Activated naive CD4-positive, alpha-beta T cell treated with anti-CD3 and anti-CD28 coated beads, Interleukin-2, amount 50 U/mL, for 72 hours (primary cell): ENCODE data around the gene ADARB2. TPM values are rescaled to one million over a fixed set of nuclear protein-coding genes. Genes with fewer than 3 reads are reported as not detected.
A peak's percentile ranks its signal among the peaks of the same experiment; 100 is the strongest.

Experiments
- ATAC-seq, 2 donors: fragments of 150-1000 bp; cut with Tn5 transposase; 2 replicates each; pipeline ENCODE4 v1.10.0; 2021; ENCODE audit warnings: mild to moderate bottlenecking in 2 of 2, moderate library complexity in 2 of 2
- DNase-seq, 2 donors: peaks; one replicate each; pipeline ENCODE4 v3.0.0; 2021 to 2022; ENCODE audit warnings: low spot score in 2 of 2
- H3K27ac Mint-ChIP-seq, 2 donors: one replicate each; pipeline ENCODE4 v1.8.0; 2022; ENCODE audit warnings: mild to moderate bottlenecking in 2 of 2, mixed read lengths in 2 of 2
- H3K36me3 Mint-ChIP-seq, 2 donors: one replicate each; pipeline ENCODE4 v1.8.0; 2022; ENCODE audit warnings: mixed read lengths in 2 of 2
- H3K9me3 Mint-ChIP-seq, 2 donors: one replicate each; pipeline ENCODE4 v1.8.0; 2022; ENCODE audit warnings: mixed read lengths in 2 of 2
- total RNA-seq, 2 donors: library from RNA; stranded (reverse); gene quantifications; one replicate each; pipeline ENCODE4 v1.2.3, GENCODE V29; 2022

Gene ADARB2
- total RNA-seq, 2 donors from 2014 or later, result 0.27 TPM; not detected in 1

- no peaks in the 10 kb centered on the region for H3K36me3 Mint-ChIP-seq
- H3K27ac Mint-ChIP-seq, result no peak overlapping the region
- ATAC-seq (no peak), DNase-seq (no peak)
- no peaks in the 10 kb centered on the region for H3K9me3 Mint-ChIP-seq
Observed at GRCh38 chr10:1489801-1490200, 247.5 kb downstream of the ADARB2 start.

DNA sequence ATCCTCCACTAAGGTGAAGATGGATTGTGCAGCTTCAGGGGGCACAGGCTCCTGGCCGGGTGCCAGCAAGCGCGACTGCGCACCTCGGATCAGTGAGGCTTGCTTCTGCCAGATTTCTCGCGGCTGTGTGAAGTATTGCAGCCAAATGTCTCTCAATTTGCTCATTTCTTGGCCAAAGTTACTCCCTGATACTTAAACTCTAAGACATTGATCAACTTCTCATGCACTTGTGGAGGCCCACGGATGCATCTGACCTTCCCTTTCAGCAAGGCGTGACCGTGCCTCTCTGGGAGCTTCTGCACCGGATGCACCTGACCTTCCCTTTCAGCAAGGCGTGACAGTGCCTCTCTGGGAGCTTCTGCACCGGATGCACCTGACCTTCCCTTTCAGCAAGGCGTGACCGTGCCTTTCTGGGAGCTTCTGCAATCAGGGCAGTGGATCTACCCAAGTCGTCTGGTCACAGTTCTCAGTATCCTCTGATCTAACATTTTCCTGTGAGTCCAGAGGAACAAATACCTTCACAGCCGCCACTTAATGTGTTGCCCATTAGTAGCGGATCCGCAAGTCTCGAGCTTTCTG is 248.3 kb downstream of the ADARB2 start:
- Mint-ChIP-seq H3K9me3 (no peaks in the 10 kb centered on the region), H3K27ac (no peak overlapping the region), H3K36me3 (no peaks in the 10 kb centered on the region)
- DNase-seq (no peak), ATAC-seq (no peak)

DNA sequence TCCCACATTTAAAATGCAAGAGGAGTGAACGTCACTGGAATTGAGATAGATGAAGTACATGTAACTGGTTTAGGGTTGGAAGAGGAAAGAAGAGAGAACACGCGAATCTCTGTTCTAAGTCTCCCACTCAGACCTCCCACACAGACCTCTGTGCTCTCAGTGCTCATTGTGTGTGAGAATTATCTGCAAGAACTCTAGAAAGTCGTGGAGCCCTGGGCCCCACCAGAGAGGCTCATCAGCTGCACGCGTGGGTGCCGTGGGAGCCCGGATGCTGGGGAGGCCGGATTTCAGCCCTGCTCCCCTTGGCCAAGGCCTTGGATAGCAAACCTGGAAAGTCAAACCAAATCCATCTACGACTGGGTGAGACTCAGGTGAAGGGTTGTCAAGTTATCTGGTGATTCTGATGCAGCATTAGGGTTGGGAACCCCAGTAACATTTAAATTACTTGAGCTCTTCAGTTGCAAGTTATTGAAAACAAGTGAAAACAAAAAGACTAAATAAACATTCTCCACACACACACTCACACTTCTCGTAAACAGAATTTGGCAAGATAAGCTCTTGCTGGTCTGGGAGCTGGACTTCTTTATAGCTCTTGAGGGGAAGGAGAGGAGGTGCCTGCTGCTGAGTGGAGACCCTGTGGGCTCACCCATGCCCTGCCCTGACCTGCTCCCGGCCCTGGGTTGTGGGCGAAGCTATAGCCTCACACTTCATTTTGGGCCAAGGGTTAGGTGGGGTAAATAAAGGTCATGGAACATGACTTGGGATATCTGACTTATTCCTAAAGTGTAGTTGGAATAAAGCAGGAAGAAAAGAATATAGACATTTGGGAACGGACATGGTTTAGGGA is 250.3 kb downstream of the ADARB2 start:
- H3K27ac Mint-ChIP-seq, result no peak overlapping the region
- ATAC-seq (no peak), DNase-seq (no peak)
- H3K9me3 Mint-ChIP-seq, result no peaks in the 10 kb centered on the region
- H3K36me3 Mint-ChIP-seq, result no peaks in the 10 kb centered on the region

DNA sequence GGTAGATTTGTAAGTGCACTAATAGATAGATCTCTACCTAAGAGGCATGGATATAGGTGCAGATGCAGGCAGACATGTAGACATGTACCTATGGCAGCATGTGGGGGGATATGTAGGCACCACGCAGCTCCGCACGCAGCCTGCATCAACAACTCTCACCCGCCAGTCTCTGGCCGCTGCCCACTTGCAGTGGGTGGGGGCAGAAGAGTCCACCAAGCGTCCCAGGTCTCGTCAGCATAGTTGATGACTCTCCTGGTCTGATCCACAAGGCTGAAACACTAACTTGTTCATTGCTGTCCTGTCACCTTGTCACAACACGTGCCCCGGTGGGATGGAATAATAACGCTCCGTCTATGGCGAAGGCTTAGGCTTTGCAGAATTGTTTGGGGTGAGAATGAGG is 252.0 kb downstream of the ADARB2 start:
- ATAC-seq (no peak), DNase-seq (no peak)
- Mint-ChIP-seq H3K27ac (no peak overlapping the region), H3K9me3 (no peaks in the 10 kb centered on the region), H3K36me3 (no peaks in the 10 kb centered on the region)

GRCh38 chr10:1483826-1484225 is 253.5 kb downstream of the ADARB2 start:
- DNase-seq, result no peak
- H3K9me3 Mint-ChIP-seq, result no peaks in the 10 kb centered on the region
- no peak overlapping the region for H3K27ac Mint-ChIP-seq
- no peaks in the 10 kb centered on the region for H3K36me3 Mint-ChIP-seq
- no peak for ATAC-seq

DNA sequence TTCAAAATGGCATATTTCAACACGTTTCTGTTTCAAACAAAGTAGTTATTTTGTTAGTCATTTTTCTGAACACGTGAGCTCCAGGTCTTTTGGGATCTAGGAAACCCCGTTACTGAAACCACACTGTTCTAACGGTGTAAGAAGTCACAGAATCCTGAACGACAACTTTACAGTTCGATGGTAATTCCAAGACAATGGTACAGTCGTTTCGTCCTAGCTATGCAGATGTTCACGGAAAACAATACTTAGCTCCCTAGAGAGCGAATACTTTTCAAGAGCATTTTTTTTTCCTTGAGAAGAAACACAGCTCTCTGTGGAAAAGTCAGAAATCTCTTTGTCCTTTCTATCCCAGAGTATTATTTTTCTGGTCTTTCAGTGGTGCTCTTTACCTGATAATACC is 254.1 kb downstream of the ADARB2 start:
- Mint-ChIP-seq H3K27ac (no peak overlapping the region), H3K36me3 (no peaks in the 10 kb centered on the region), H3K9me3 (no peaks in the 10 kb centered on the region)
- DNase-seq (no peak), ATAC-seq (no peak)

- no peaks in the 10 kb centered on the region for H3K9me3 Mint-ChIP-seq
- H3K36me3 Mint-ChIP-seq, result no peaks in the 10 kb centered on the region
Observed at GRCh38 chr10:1477578-1477977, 259.7 kb downstream of the ADARB2 start.

DNA sequence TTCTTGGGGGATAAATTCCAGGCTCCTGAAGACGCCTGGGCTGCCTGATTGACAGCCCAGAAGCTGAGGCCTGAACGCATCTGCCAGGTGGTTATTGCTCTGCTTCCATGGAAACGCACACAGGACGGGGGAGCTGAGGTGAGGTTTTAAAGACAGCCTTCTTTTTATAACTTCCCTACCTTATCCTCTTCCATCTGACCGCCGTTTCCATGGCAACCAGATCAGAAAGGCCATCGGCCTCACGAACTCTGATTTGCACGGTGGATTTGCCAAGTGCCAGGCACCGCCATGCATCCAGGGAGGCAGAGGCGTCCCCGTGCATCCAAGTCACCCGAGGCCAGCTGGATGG is 260.9 kb downstream of the ADARB2 start:
- Mint-ChIP-seq H3K27ac (no peak overlapping the region), H3K9me3 (no peaks in the 10 kb centered on the region), H3K36me3 (no peaks in the 10 kb centered on the region)
- no peak for ATAC-seq
- DNase-seq, result no peak

More at GRCh38 chr10:1477578-1477977, 259.7 kb downstream of the ADARB2 start:
- no peak for DNase-seq
- H3K27ac Mint-ChIP-seq, result no peak overlapping the region
- ATAC-seq, result no peak

DNA sequence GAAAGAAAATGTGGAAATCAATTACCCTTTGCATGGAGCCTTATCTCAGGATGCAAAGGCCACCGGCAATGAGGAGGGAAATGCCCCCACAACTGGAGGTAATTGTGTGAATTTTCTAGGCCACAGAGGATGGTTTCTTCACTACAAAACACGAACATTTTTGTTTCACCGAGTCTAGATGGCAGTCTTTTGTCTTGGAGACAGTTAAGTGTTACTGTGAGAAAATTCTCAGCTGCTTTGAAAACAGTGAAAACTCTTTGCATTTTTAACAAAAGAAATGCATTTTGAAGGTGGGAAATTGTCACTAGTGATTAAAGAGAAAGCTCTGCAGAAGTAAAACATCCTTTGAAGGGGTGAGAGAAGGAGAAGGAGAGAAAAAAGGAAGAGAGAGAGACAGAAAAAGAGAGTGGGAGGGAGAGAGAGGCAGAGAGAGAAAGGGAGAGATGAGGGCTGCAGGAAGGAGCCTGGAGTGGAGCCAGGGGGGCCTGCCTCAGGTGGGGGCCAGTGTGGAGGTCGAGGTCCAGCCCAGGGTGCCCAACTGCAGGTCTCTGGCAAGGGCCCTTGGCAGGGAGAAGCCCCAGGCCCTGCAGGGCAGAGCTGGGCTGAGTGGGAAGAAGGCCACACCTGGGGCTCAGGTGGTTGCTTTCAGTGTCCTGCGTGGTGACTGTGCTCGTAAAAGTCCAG is 261.4 kb downstream of the ADARB2 start:
- no peak for ATAC-seq
- H3K9me3 Mint-ChIP-seq, result no peaks in the 10 kb centered on the region
- H3K36me3 Mint-ChIP-seq, result no peaks in the 10 kb centered on the region
- H3K27ac Mint-ChIP-seq, result peak overlapping the region in 1 of 2 donors; percentile 60
- no peak for DNase-seq

DNA sequence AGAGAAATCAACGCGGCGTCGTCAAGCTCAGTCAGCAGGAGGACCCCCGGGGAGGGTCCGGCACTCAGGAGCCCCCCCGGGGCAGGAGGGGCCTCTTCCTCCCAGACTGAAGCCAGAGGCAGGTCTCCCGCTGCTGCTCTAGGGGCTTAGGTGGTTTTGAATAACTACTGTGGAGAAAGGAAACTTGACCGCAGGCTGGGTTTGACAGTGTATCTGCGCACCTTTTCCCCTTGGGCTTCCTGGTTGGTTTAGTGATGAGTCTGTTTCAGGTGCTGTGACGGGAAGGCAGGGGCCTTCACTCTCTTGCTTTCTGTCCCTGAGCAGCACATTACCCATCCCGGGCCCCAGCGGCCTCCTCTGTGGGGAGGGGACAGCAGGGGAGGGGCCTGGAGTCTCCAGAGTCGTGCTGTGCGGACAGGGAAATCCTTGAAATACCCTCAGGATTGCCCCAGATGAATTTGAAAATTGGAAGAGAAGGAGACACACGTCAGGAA is 262.2 kb downstream of the ADARB2 start:
- Mint-ChIP-seq H3K27ac (no peak overlapping the region), H3K36me3 (no peaks in the 10 kb centered on the region), H3K9me3 (no peaks in the 10 kb centered on the region)
- DNase-seq (no peak), ATAC-seq (no peak)

- H3K27ac Mint-ChIP-seq, result no peak overlapping the region
- no peaks in the 10 kb centered on the region for H3K9me3 Mint-ChIP-seq
- ATAC-seq (no peak), DNase-seq (no peak)
- H3K36me3 Mint-ChIP-seq, result no peaks in the 10 kb centered on the region
Observed at GRCh38 chr10:1474376-1475097, 262.8 kb downstream of the ADARB2 start.

- no peak overlapping the region for H3K27ac Mint-ChIP-seq
- no peak for DNase-seq
- no peaks in the 10 kb centered on the region for H3K36me3 Mint-ChIP-seq
- H3K9me3 Mint-ChIP-seq, result no peaks in the 10 kb centered on the region
- no peak for ATAC-seq
Observed at GRCh38 chr10:1473874-1474273, 263.5 kb downstream of the ADARB2 start.

GRCh38 chr10:1472178-1472958 is 265.0 kb downstream of the ADARB2 start:
- no peak for DNase-seq
- no peak for ATAC-seq
- Mint-ChIP-seq H3K27ac (no peak overlapping the region), H3K9me3 (no peaks in the 10 kb centered on the region), H3K36me3 (no peaks in the 10 kb centered on the region)

- no peaks in the 10 kb centered on the region for H3K36me3 Mint-ChIP-seq
- DNase-seq, result no peak
- no peak overlapping the region for H3K27ac Mint-ChIP-seq
- no peaks in the 10 kb centered on the region for H3K9me3 Mint-ChIP-seq
- ATAC-seq, result no peak
Observed at GRCh38 chr10:1468811-1469210, 268.5 kb downstream of the ADARB2 start.

DNA sequence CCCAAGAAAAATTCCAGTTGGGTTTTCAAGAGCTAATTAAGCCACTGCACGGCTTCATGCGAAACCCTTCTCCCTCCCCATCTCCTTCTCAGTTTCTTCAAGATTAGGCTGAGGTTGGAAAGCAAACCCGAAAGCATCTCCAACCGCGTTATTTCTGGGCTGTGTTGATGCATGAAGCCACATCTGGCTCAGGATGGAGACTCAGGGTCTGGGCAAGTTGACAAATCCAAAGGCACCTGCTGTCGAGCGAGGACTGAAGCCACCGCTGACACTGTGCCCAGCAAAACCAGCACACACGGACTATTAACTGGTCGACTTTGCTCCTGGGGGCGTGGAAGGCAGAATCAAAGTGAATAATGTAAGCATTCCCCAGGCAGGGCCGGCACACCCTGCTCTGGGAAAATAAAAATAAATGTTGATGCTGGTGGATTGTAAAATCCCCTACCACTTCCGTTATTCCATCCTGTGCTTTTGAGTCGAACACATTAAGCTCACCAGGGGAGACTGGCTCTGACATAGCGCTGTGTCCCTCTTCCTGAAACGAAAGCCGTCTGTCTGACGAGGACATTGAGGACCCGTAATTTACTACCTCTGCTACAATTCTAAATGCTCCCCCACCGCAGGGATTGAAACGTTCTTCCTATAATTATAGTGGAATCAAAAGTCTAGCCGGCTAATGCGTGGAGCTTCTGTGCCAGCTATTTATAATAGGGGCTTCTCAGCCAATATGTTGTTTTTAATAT is 269.8 kb downstream of the ADARB2 start:
- no peaks in the 10 kb centered on the region for H3K36me3 Mint-ChIP-seq
- no peak overlapping the region for H3K27ac Mint-ChIP-seq
- peaks cover 0 to 2% of the 10 kb centered on the region in 2 donors for H3K9me3 Mint-ChIP-seq
- DNase-seq, result no peak
- ATAC-seq, result no peak
